CD4-positive, alpha-beta memory T cell (primary cell): ENCODE data around the gene CCDC157. TPM values are rescaled to one million over a fixed set of nuclear protein-coding genes. Genes with fewer than 3 reads are reported as not detected.

Source experiments
- CTCF ChIA-PET: fragments of 350-600 bp; sonication (Branson Sonifier 250); formaldehyde crosslinking; loops from one replicate; lab custom pipeline; 2021; ENCODE audit warnings: inconsistent platforms; ENCODE audit not compliant: partially characterized antibody; lab: Charles Lee
- POLR2A ChIA-PET: fragments of 350-600 bp; sonication (Branson Sonifier 250); formaldehyde crosslinking; loops from one replicate; lab custom pipeline; 2021; ENCODE audit not compliant: partially characterized antibody; lab: Charles Lee
- DNase-seq, 5 donors: peaks; one replicate each; pipeline versions ENCODE4 v3.0.0 to v3.0.0-alpha.2; 2020 to 2022; ENCODE audit warnings: mixed read lengths in 1 of 5
- H3K27ac ChIP-seq: one replicate; pipeline ENCODE4 v1.7.0; 2013; ENCODE audit warnings: low read depth, low read length
- H3K27me3 ChIP-seq: 2 replicates; pipeline ENCODE4 v1.7.0; 2013; ENCODE audit warnings: mild to moderate bottlenecking, low read length, moderate library complexity; ENCODE audit not compliant: insufficient read depth
- H3K36me3 ChIP-seq: 2 replicates; pipeline ENCODE4 v1.7.0; 2013; ENCODE audit warnings: mild to moderate bottlenecking, low read length, moderate library complexity; ENCODE audit not compliant: insufficient read depth
- H3K4me1 ChIP-seq: 2 replicates; pipeline ENCODE4 v1.7.0; 2013; ENCODE audit warnings: mild to moderate bottlenecking, low read length, moderate library complexity; ENCODE audit not compliant: insufficient read depth
- H3K4me3 ChIP-seq, 2 donors: one replicate each; pipeline ENCODE4 v1.7.0; 2013; ENCODE audit warnings: low read length in 2 of 2, mild to moderate bottlenecking in 1 of 2
- H3K9me3 ChIP-seq, 2 donors: one replicate each; pipeline ENCODE4 v1.7.0; 2013; ENCODE audit warnings: low read length in 2 of 2, control low read depth in 1 of 2; ENCODE audit not compliant: control insufficient read depth in 1 of 2
- H3K27ac Mint-ChIP-seq, 7 donors: one replicate each; pipeline ENCODE4 v1.8.0; 2020 to 2021; ENCODE audit warnings: mixed read lengths in 7 of 7, mild to moderate bottlenecking in 6 of 7, inconsistent platforms in 3 of 7, moderate library complexity in 3 of 7
- H3K27me3 Mint-ChIP-seq, 2 donors: one replicate each; pipeline ENCODE4 v1.8.0; 2020 to 2021; ENCODE audit warnings: mixed read lengths in 2 of 2
- H3K36me3 Mint-ChIP-seq, 2 donors: one replicate each; pipeline ENCODE4 v1.8.0; 2020 to 2021; ENCODE audit warnings: mixed read lengths in 2 of 2, inconsistent platforms in 1 of 2, mild to moderate bottlenecking in 1 of 2
- H3K4me1 Mint-ChIP-seq, 4 donors: one replicate each; pipeline ENCODE4 v1.8.0; 2020 to 2021; ENCODE audit warnings: mixed read lengths in 4 of 4, mild to moderate bottlenecking in 1 of 4
- H3K4me3 Mint-ChIP-seq, 8 donors: one replicate each; pipeline ENCODE4 v1.8.0; 2020 to 2021; ENCODE audit warnings: mixed read lengths in 8 of 8, mild to moderate bottlenecking in 7 of 8, moderate library complexity in 6 of 8, inconsistent platforms in 3 of 8
- H3K9me3 Mint-ChIP-seq, 8 donors: one replicate each; pipeline ENCODE4 v1.8.0; 2020 to 2021; ENCODE audit warnings: mixed read lengths in 8 of 8, mild to moderate bottlenecking in 5 of 8, inconsistent platforms in 3 of 8, moderate library complexity in 1 of 8
- intact Hi-C: fragments of 100-400 bp; cut with micrococcal nuclease; formaldehyde crosslinking; loops from one replicate; pipeline ENCODE4 v1.15.1; 2023
- polyA plus RNA-seq, 2 donors: library from polyadenylated mRNA; unstranded; fragments of 300-500 nt; fragmentation: Illumina TruSeq; gene quantifications; one replicate each; pipeline ENCODE4 v1.2.3, GENCODE V29; 2021
- total RNA-seq, 2 experiments: library from RNA; stranded (reverse); gene quantifications; one replicate each; pipeline ENCODE4 v1.2.3, GENCODE V29; 2021

The CCDC157 gene
- total and polyA plus RNA-seq, 4 experiments from 2014 or later, result 0.38 to 3.9 (median 2.5) TPM

DNA sequence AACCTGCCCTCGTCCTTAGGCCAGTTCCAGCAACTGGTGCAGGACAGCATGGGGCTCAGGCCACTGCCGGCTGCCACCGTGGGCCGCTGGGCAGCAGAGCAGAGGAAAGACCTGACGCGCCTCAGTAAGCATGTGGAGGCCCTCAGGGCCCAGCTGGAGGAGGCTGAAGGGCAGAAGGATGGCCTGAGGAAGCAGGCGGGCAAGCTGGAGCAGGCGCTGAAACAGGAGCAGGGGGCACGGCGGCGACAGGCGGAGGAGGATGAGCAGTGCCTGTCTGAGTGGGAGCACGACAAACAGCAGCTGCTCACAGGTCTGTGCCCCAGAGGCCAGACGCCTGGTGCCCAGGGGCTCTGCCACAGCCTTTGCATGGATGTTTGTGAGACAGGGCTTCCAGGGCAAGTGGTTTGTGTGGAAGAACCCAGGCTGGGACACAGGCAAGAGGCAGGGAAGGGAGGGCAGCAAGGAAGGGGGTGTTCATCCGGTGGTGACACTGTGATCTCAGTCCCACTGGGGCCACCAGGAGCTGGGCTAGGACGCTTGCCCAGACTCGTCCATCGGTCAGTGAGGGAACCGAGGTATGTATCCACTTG lies 13.9 kb downstream of the CCDC157 start:
- Mint-ChIP-seq H3K36me3 (no peaks in the 10 kb centered on the region), H3K27me3 (no peaks in the 10 kb centered on the region), H3K4me1 (no peaks in the 10 kb centered on the region), H3K4me3 (no peak overlapping the region), H3K9me3 (no peaks in the 10 kb centered on the region), H3K27ac (no peak overlapping the region)
- intact Hi-C loops, result no loop called here
- Histone ChIP-seq H3K27ac (no peak overlapping the region), H3K4me1 (no peaks in the 10 kb centered on the region), H3K4me3 (no peak overlapping the region), H3K27me3 (no peaks in the 10 kb centered on the region), H3K9me3 (no peaks in the 10 kb centered on the region), H3K36me3 (no peaks in the 10 kb centered on the region)
- ChIA-PET POLR2A (no interaction called here), CTCF (no interaction called here)
- no peak for DNase-seq

DNA sequence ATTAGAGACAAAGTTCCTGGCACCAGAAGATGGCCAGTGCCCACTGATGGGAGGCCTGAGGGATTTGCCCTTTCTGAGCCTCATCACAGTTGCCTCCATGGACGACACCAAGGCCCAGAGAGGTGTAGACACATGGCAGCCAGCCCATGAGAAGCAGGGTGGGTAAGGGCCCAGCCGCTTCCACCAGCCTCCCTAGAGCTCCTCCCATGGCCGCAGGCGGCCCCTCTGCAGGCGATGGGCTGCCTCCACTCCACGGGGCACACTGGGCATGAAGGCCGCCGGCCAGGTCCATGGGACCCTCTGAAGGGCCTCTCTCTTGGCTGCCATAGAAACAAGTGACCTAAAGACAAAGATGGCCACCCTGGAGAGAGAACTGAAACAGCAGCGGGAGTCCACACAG lies 14.5 kb downstream of the CCDC157 start:
- no peak overlapping the region for H3K27ac ChIP-seq
- H3K9me3 ChIP-seq, result no peaks in the 10 kb centered on the region
- ChIA-PET POLR2A (no interaction called here), CTCF (no interaction called here)
- Mint-ChIP-seq H3K27me3 (no peaks in the 10 kb centered on the region), H3K4me1 (no peaks in the 10 kb centered on the region), H3K36me3 (no peaks in the 10 kb centered on the region), H3K4me3 (no peak overlapping the region), H3K9me3 (no peaks in the 10 kb centered on the region), H3K27ac (no peak overlapping the region)
- intact Hi-C loops, result no loop called here
- H3K4me1 ChIP-seq, result no peaks in the 10 kb centered on the region
- no peak for DNase-seq
- no peaks in the 10 kb centered on the region for H3K36me3 ChIP-seq
- no peak overlapping the region for H3K4me3 ChIP-seq
- no peaks in the 10 kb centered on the region for H3K27me3 ChIP-seq

DNA sequence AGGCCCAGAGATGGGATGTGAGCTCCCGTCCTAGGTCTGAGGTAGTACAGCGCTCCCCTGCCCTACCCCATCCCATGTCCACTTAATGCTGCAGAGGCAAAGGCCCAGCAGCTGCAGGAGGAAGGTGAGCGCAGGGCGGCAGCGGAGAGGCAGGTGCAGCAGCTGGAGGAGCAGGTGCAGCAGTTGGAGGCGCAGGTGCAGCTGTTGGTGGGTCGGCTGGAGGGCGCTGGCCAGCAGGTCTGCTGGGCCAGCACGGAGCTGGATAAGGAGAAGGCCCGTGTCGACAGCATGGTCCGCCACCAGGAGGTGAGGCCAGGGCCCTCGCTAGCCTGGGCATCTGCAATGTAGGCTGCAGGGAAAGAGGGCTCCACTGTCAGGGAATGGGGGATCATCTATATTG lies 15.2 kb downstream of the CCDC157 start:
- ChIA-PET CTCF (no interaction called here), POLR2A (no interaction called here)
- Mint-ChIP-seq H3K27me3 (no peaks in the 10 kb centered on the region), H3K27ac (peak overlapping the region in 1 of 7 donors; percentile 65), H3K4me1 (no peaks in the 10 kb centered on the region), H3K9me3 (no peaks in the 10 kb centered on the region), H3K36me3 (no peaks in the 10 kb centered on the region), H3K4me3 (no peak overlapping the region)
- no peaks in the 10 kb centered on the region for H3K36me3 ChIP-seq
- H3K4me1 ChIP-seq, result no peaks in the 10 kb centered on the region
- intact Hi-C loops, result no loop called here
- H3K4me3 ChIP-seq, result no peak overlapping the region
- H3K27ac ChIP-seq, result no peak overlapping the region
- no peaks in the 10 kb centered on the region for H3K27me3 ChIP-seq
- no peaks in the 10 kb centered on the region for H3K9me3 ChIP-seq
- DNase-seq, result no peak

DNA sequence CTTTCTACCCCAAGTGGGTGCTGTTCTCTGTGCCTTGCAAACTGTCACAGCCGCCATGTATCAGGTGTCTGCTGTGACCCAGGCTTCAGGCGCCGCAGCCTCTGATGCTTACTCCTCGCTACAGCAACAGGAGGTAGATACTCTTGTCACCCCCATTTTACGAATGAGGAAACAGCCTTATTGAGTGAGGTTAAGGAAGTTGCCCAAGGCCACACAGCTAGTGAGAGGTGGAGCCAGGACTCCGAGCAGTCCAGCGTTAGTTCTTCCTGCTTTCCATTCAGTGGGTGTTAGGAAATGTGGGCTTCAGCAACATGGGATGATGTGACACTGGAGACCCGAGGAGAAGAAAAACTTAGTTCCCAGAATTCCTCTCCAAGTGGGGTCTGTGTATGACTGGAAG lies 16.1 kb downstream of the CCDC157 start:
- no peaks in the 10 kb centered on the region for H3K4me1 ChIP-seq
- intact Hi-C loops, result no loop called here
- ChIA-PET CTCF (no interaction called here), POLR2A (no interaction called here)
- no peak for DNase-seq
- H3K4me3 ChIP-seq, result no peak overlapping the region
- H3K27ac Mint-ChIP-seq, result no peak overlapping the region
- H3K9me3 Mint-ChIP-seq, result no peaks in the 10 kb centered on the region
- H3K27me3 ChIP-seq, result no peaks in the 10 kb centered on the region
- H3K36me3 Mint-ChIP-seq, result no peaks in the 10 kb centered on the region
- no peak overlapping the region for H3K4me3 Mint-ChIP-seq
- no peak overlapping the region for H3K27ac ChIP-seq
- no peaks in the 10 kb centered on the region for H3K9me3 ChIP-seq
- no peaks in the 10 kb centered on the region for H3K4me1 Mint-ChIP-seq
- H3K27me3 Mint-ChIP-seq, result no peaks in the 10 kb centered on the region
- no peaks in the 10 kb centered on the region for H3K36me3 ChIP-seq

DNA sequence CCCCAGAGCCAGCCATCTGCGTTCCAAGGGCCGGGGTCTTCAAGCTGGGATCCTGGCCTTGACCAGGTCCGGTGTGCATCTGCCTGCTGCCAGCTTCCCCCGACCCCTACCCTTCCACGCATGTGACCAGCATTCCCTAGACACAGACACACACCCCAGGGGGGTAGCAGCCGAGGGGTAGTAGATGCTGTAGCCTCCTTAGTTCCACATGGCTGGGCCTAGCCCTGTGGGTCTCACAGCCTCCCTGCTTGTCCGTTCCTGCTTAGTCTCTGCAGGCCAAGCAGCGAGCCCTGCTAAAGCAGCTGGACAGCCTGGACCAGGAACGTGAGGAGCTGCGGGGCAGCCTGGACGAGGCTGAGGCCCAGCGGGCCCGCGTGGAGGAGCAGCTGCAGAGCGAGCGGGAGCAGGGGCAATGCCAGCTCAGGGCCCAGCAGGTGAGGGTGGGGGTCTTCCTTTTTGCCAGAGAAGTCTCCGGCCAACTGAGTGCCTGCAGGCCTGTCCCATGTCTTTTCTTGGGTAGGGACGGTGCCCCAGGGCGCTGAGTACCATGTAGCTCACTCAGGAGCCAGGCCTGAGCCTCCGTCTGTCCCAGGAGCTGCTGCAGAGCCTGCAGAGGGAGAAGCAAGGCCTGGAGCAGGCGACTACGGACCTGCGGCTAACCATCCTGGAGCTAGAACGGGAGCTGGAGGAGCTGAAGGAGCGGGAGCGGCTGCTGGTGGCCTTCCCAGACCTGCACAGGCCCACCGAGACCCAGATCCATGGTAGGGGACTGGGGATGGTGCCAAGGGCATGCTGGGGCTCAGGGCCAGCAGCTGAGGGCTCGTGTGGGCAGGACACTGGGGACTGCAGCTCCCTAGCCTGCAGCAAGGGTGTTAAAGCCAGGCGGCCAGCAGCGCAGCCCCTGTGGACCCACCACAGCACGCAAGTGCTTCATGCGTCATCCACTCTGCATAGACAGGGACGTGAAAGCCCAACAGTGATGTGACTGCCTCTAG lies 16.8 kb downstream of the CCDC157 start:
- Mint-ChIP-seq H3K4me3 (no peak overlapping the region), H3K4me1 (no peaks in the 10 kb centered on the region), H3K36me3 (no peaks in the 10 kb centered on the region), H3K27me3 (no peaks in the 10 kb centered on the region), H3K9me3 (no peaks in the 10 kb centered on the region), H3K27ac (peak overlapping the region in 1 of 7 donors; percentile 1)
- no peak for DNase-seq
- POLR2A ChIA-PET, result no interaction called here
- Histone ChIP-seq H3K9me3 (no peaks in the 10 kb centered on the region), H3K4me1 (no peaks in the 10 kb centered on the region), H3K27me3 (no peaks in the 10 kb centered on the region), H3K36me3 (no peaks in the 10 kb centered on the region), H3K27ac (no peak overlapping the region), H3K4me3 (no peak overlapping the region)
- CTCF ChIA-PET, result no interaction called here
- intact Hi-C loops, result no loop called here

DNA sequence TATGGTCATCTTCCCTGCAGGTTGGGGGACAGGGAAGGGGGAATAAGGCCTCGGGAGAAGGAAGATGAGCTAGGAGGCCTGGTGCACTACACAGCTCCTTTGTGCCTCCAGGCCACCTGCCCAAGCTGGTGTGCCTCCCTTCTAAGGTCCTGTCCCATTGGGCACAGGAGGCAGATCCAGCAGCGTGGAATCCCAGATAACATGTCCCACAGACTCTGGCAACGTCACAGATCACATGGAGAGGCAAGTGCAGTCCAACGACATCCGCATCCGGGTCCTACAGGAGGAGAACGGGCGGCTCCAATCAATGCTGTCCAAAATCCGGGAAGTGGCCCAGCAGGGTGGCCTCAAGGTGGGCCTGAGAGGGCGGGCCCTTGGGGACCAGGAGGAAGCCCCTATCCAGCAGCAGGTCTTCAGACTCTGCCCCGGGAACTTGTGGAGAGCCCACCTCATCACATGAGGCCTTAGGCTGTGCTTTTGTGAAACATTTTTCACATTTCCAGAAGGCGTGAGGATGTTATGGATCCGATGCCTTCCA lies 18.6 kb downstream of the CCDC157 start:
- Mint-ChIP-seq H3K27ac (peak overlapping the region in 2 of 7 donors; percentile 49 to 83), H3K27me3 (no peaks in the 10 kb centered on the region), H3K4me3 (no peak overlapping the region), H3K9me3 (no peaks in the 10 kb centered on the region), H3K4me1 (no peaks in the 10 kb centered on the region), H3K36me3 (peaks cover 0 to under 1% of the 10 kb centered on the region in 2 donors)
- no peak for DNase-seq
- Histone ChIP-seq H3K4me3 (no peak overlapping the region), H3K9me3 (no peaks in the 10 kb centered on the region), H3K27me3 (no peaks in the 10 kb centered on the region), H3K27ac (no peak overlapping the region), H3K4me1 (no peaks in the 10 kb centered on the region), H3K36me3 (no peaks in the 10 kb centered on the region)
- ChIA-PET POLR2A (interaction anchor here (0.6 kb wide), 1 partner anchor 710 kb away, joined by 3 read pairs; no protein-coding TSS in a partner anchor), CTCF (interaction anchor here (0.8 to 1.4 kb wide), 3 partner anchors 10 to 87 kb away, joined by 3 to 5 read pairs (median 4); partner anchors contain the start of gene RNF215)
- intact Hi-C loops, result no loop called here

DNA sequence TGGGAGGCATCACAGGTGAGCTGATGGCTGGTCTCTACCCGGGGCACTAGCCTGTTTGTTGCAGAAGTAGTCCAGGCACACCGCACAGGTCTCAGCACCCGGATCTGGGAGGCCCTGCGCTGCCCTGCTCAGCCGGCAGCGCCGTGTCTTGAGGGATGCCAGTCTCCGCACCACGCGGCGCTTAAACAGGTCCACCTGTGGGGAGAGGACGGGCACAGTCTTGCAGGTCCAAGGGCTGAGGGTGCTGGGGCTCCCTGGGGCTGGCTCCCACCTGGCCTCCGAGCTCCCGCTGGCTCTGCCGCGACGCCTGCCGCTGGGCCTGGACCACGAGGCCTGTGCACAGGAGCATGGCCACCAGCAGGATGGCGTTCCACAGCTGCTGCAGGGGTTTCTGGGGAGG lies 23.2 kb downstream of the CCDC157 start:
- H3K4me3 Mint-ChIP-seq, result no peak overlapping the region
- Histone ChIP-seq H3K4me3 (no peak overlapping the region), H3K36me3 (no peaks in the 10 kb centered on the region), H3K9me3 (no peaks in the 10 kb centered on the region), H3K4me1 (no peaks in the 10 kb centered on the region), H3K27me3 (no peaks in the 10 kb centered on the region), H3K27ac (no peak overlapping the region)
- no peak for DNase-seq
- POLR2A ChIA-PET, result interaction anchor here (1.1 kb wide), 1 partner anchor 73 kb away, joined by 3 read pairs; no protein-coding TSS in a partner anchor
- H3K9me3 Mint-ChIP-seq, result no peaks in the 10 kb centered on the region
- CTCF ChIA-PET, result interaction anchor here (1.6 to 14.6 kb wide), 3 partner anchors 11 to 272 kb away, joined by 4 to 392 read pairs (median 6); partner anchors contain the start of gene CASTOR1
- no peaks in the 10 kb centered on the region for H3K4me1 Mint-ChIP-seq
- no peak overlapping the region for H3K27ac Mint-ChIP-seq
- intact Hi-C loops, result no loop called here
- H3K27me3 Mint-ChIP-seq, result no peaks in the 10 kb centered on the region
- peaks cover 0 to 3% of the 10 kb centered on the region in 2 donors for H3K36me3 Mint-ChIP-seq
